Prostate gland (tissue), 1 donor: ENCODE results near the gene ARFGAP1.

Source experiments
- POLR2A ChIP-seq: fragments of 450-650 bp; IDR thresholded peaks from one replicate; pipeline ENCODE4 v1.6.1; 2016; ENCODE audit warnings: antibody characterized with exemption, mild to moderate bottlenecking
- POLR2AphosphoS5 ChIP-seq: sonication (generic); formaldehyde crosslinking; IDR thresholded peaks from one replicate; pipeline ENCODE4 v1.6.1; 2017; ENCODE audit warnings: antibody characterized with exemption

DNA sequence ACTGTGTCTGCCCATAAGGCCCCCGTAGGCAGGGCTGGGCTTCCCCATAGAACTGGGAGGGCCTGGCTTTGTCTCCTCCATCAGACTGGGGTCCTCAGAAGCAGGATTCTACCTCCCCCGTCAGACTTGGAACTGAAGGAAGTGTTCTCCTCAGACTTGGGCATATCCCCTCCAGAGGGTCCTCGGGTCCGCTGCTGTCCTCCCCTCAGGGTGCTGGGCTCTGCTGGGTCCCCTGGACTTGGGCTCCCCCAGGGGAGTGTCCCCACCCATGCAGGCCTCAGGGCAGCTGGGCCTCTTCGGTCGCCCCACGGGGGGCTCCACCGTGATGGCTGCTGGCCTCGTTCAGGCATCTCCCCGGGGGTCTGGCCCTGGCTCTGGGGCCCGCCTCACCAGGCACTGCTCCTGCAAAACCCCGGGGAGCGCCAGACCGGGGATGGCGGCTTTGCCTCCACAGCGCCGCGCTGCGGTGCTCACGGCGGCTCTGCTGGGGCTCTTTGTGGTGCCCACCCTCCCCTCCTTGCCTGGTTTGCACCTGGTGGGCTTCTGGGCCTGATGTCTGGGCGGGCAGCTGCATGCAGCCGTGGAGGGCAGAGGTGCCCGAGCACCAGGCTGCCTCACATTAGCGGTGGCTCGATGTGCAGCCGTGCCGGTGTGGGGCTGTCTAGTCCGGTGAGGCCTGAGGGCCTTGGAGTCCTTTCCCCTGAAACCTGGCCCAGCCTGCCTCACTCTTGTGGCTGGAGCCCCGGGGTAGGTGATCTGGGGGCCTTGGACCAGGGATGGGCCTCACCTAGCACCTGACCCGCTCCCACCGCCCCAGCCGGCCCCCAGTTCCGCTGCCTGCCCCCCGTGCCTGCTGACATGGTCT lies 34.3 kb downstream of the ARFGAP1 start:
- TF ChIP-seq POLR2A (no peak), POLR2AphosphoS5 (no peak)
